Endodermal cell (in vitro differentiated cells): ENCODE data around the gene IFNK. TPM values are rescaled to one million over a fixed set of nuclear protein-coding genes. Genes with fewer than 3 reads are reported as not detected.

Experiments
- DNase-seq: peaks from one replicate; pipeline ENCODE4 v3.0.0-alpha.2; 2017
- H3K27ac ChIP-seq: 2 replicates; pipeline ENCODE4 v1.5.1; 2013; ENCODE audit warnings: mild to moderate bottlenecking, low read depth, low read length, moderate library complexity
- H3K27me3 ChIP-seq: 2 replicates; pipeline ENCODE4 v1.6.1; 2013; ENCODE audit warnings: mild to moderate bottlenecking, low read length, moderate library complexity; ENCODE audit not compliant: insufficient read depth, control insufficient read depth, poor library complexity, severe bottlenecking
- H3K36me3 ChIP-seq: 2 replicates; pipeline ENCODE4 v1.7.0; 2013; ENCODE audit warnings: mild to moderate bottlenecking, low read length, moderate library complexity; ENCODE audit not compliant: control insufficient read depth, insufficient read depth
- H3K4me1 ChIP-seq: one replicate; pipeline ENCODE4 v1.7.0; 2013; ENCODE audit warnings: low read length; ENCODE audit not compliant: control insufficient read depth, insufficient read depth
- H3K4me3 ChIP-seq: 2 replicates; pipeline ENCODE4 v1.5.1; 2013; ENCODE audit warnings: mild to moderate bottlenecking, low read length, moderate library complexity
- H3K9ac ChIP-seq: 2 replicates; pipeline ENCODE4 v1.6.1; 2013; ENCODE audit warnings: mild to moderate bottlenecking, low read length, moderate library complexity; ENCODE audit not compliant: poor library complexity, severe bottlenecking; ENCODE audit errors: extremely low read depth
- H3K9me3 ChIP-seq: 2 replicates; pipeline ENCODE4 v1.6.1; 2013; ENCODE audit warnings: mild to moderate bottlenecking, low read length, moderate library complexity; ENCODE audit not compliant: control insufficient read depth
- H3K27ac Mint-ChIP-seq: 2 replicates; pipeline ENCODE4 v1.8.0; 2020; ENCODE audit warnings: mixed read lengths
- H3K27me3 Mint-ChIP-seq: 2 replicates; pipeline ENCODE4 v1.8.0; 2021; ENCODE audit warnings: mild to moderate bottlenecking, mixed read lengths; ENCODE audit not compliant: insufficient read depth
- H3K36me3 Mint-ChIP-seq: 2 replicates; pipeline ENCODE4 v1.8.0; 2020; ENCODE audit warnings: low read depth, mixed read lengths
- H3K4me1 Mint-ChIP-seq: 2 replicates; pipeline ENCODE4 v1.8.0; 2020; ENCODE audit warnings: mixed read lengths
- H3K4me3 Mint-ChIP-seq: 2 replicates; pipeline ENCODE4 v1.8.0; 2020; ENCODE audit warnings: mild to moderate bottlenecking, moderate library complexity, mixed read lengths
- H3K9me3 Mint-ChIP-seq: 2 replicates; pipeline ENCODE4 v1.8.0; 2020; ENCODE audit warnings: mild to moderate bottlenecking, mixed read lengths
- WGBS, 2 experiments: methylation state at CpG; one replicate each; pipeline versions ENCODE4 v1.1.5 to v1.1.7; 2013; ENCODE audit warnings: missing lambda C conversion rate in 2 of 2, mixed read lengths in 1 of 2; ENCODE audit not compliant: insufficient coverage in 1 of 2, insufficient read length in 1 of 2; 5-methylcytosine and 5-hydroxymethylcytosine counted together
- total RNA-seq, 2 donors: library from RNA; stranded (reverse); fragmentation: NEBNext Ultra II Directional in 1 of 2; extraction: Animal tissue kit (Norgen Biotek cat#: 25700) in 1 of 2; gene quantifications; 2 replicates in 1 of 2; 3 replicates in 1 of 2; pipeline ENCODE4 v1.2.1, GENCODE V29; 2021
- TF ChIP-seq, protein P1 (sequence below): fragments of 200-600 bp; sonication (generic); conservative IDR thresholded peaks from 2 replicates; pipeline ENCODE4 v1.5.0; 2021; ENCODE audit warnings: antibody characterized with exemption, mild to moderate bottlenecking

Gene IFNK
- total RNA-seq, 2 donors from 2014 or later, result not detected

DNA sequence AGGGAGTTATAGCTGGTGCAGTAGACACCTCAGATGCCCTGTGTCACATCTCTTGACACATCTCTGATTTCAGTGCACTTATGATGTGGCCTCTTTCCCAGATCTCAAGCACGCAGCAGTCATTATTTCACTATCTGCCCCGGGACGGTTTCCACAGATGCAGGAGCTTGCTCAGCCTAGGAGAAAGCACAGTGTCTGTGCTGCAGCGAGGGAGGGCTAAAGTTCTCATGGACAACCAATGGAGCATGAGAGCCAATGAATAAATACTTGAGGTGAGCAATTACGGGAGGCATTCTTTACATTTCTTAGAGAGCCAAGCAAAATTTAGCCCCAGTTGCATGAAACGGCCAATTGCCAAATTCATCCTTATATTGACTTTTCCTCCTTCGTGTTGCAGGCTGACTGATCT lies 12.9 kb downstream of the IFNK start:
- no peaks in the 10 kb centered on the region for H3K27me3 ChIP-seq

DNA sequence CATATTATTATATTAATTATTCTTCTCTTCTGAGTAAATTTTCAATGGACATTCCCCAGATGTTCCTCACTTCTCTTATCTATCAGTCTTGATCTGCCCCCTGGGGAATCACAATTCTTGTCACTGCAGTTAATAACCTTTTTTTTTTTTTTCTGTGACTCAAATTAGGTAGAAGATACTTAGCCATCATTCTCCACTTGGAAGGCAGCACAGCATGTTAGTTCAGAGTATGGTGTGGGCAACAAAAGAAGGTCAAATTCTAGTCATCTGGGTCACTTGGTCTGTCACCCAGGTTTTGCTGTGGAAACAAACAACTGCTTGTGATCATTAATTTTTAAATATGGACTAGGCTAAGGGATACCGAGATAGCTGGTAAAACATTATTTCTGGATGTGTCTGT lies 13.7 kb downstream of the IFNK start:
- Mint-ChIP-seq H3K27me3 (no peaks in the 10 kb centered on the region), H3K36me3 (peaks cover 13% of the 10 kb centered on the region), H3K27ac (no peak overlapping the region), H3K9me3 (no peaks in the 10 kb centered on the region), H3K4me1 (no peaks in the 10 kb centered on the region), H3K4me3 (no peak overlapping the region)
- DNase-seq, result no peak
- H3K4me3 ChIP-seq, result no peak overlapping the region
- H3K36me3 ChIP-seq, result no peaks in the 10 kb centered on the region
- H3K27ac ChIP-seq, result no peak overlapping the region
- TF ChIP-seq, protein P1, sequence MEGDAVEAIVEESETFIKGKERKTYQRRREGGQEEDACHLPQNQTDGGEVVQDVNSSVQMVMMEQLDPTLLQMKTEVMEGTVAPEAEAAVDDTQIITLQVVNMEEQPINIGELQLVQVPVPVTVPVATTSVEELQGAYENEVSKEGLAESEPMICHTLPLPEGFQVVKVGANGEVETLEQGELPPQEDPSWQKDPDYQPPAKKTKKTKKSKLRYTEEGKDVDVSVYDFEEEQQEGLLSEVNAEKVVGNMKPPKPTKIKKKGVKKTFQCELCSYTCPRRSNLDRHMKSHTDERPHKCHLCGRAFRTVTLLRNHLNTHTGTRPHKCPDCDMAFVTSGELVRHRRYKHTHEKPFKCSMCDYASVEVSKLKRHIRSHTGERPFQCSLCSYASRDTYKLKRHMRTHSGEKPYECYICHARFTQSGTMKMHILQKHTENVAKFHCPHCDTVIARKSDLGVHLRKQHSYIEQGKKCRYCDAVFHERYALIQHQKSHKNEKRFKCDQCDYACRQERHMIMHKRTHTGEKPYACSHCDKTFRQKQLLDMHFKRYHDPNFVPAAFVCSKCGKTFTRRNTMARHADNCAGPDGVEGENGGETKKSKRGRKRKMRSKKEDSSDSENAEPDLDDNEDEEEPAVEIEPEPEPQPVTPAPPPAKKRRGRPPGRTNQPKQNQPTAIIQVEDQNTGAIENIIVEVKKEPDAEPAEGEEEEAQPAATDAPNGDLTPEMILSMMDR, result no peak
- H3K27me3 ChIP-seq, result no peaks in the 10 kb centered on the region
- H3K9ac ChIP-seq, result no peak overlapping the region
- no peaks in the 10 kb centered on the region for H3K4me1 ChIP-seq
- H3K9me3 ChIP-seq, result no peaks in the 10 kb centered on the region
- WGBS, 2 experiments, result 90 to 97% methylated on average over 1 of the region's 1 CpG

More for the DNA sequence above, 12.9 kb downstream of the IFNK start:
- TF ChIP-seq, protein P1, result no peak
- Histone ChIP-seq H3K9ac (no peak overlapping the region), H3K4me3 (no peak overlapping the region), H3K27ac (no peak overlapping the region), H3K9me3 (no peaks in the 10 kb centered on the region), H3K36me3 (no peaks in the 10 kb centered on the region), H3K4me1 (no peaks in the 10 kb centered on the region)
- WGBS, 2 experiments, result 83 to 91% methylated on average over 5 to 7 of the region's 7 CpGs
- DNase-seq, result no peak
- Mint-ChIP-seq H3K4me3 (no peak overlapping the region), H3K4me1 (no peaks in the 10 kb centered on the region), H3K36me3 (peaks cover 7% of the 10 kb centered on the region), H3K27ac (no peak overlapping the region), H3K27me3 (no peaks in the 10 kb centered on the region), H3K9me3 (no peaks in the 10 kb centered on the region)

DNA sequence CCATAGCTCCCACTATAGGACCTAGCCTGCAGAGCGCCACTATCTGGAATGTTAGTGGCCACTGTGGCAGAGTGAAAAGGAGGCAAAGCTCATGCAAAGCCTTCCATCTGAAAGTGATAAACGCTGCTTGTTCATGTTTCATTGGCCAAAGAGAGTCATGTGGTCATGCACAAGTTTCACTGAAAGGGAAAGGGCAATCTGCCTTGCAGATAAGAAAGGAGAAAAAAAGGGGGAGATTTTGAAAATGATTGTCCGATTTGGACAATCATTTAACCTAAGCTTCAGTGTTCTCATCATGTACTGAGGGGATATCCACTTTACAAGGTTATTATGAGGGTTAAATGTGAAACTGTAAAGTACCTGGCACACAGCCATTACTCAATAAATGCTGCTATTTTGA lies 14.6 kb downstream of the IFNK start:
- Mint-ChIP-seq H3K4me1 (no peaks in the 10 kb centered on the region), H3K9me3 (no peaks in the 10 kb centered on the region), H3K27me3 (no peaks in the 10 kb centered on the region), H3K4me3 (no peak overlapping the region), H3K27ac (no peak overlapping the region), H3K36me3 (peaks cover 19% of the 10 kb centered on the region)
- DNase-seq, result no peak
- 89 to 93% methylated on average over 3 of the region's 3 CpGs for WGBS, 2 experiments
- H3K9me3 ChIP-seq, result no peaks in the 10 kb centered on the region
- no peak overlapping the region for H3K9ac ChIP-seq
- H3K27ac ChIP-seq, result no peak overlapping the region
- no peaks in the 10 kb centered on the region for H3K27me3 ChIP-seq
- TF ChIP-seq, protein P1, result no peak
- H3K36me3 ChIP-seq, result no peaks in the 10 kb centered on the region
- no peaks in the 10 kb centered on the region for H3K4me1 ChIP-seq
- no peak overlapping the region for H3K4me3 ChIP-seq
